Activated effector memory CD4-positive, alpha-beta T cell treated with Interleukin-2 at 50 U/mL for 16 hours (primary cell): ENCODE data around the gene TMEM232.
"Not testable (repeated sequence)": the region's sequence is repeated elsewhere in the genome, so short reads cannot be mapped to it uniquely, and the experiment has no call there.

ENCODE experiments used
- DNase-seq: peaks from one replicate; pipeline ENCODE4 v3.0.0-alpha.2; 2020

The TMEM232 gene

GRCh38 chr5:110618941-110619340 is 107.5 kb downstream of the TMEM232 start:
- no peak for DNase-seq

GRCh38 chr5:110616009-110616408 is 110.5 kb downstream of the TMEM232 start:
- DNase-seq, result no peak

GRCh38 chr5:110612794-110613247 is 113.7 kb downstream of the TMEM232 start:
- no peak for DNase-seq

GRCh38 chr5:110611817-110612216 is 114.7 kb downstream of the TMEM232 start:
- DNase-seq, result no peak

GRCh38 chr5:110594866-110595265 is 131.6 kb downstream of the TMEM232 start:
- no peak for DNase-seq

- DNase-seq, result no peak
Observed at GRCh38 chr5:110590187-110590586, 136.3 kb downstream of the TMEM232 start.

GRCh38 chr5:110588286-110588980 is 138.0 kb downstream of the TMEM232 start:
- no peak for DNase-seq

- DNase-seq, result no peak
Observed at GRCh38 chr5:110580625-110581024, 145.8 kb downstream of the TMEM232 start.

GRCh38 chr5:110572729-110573128 is 153.7 kb downstream of the TMEM232 start:
- DNase-seq, result no peak

- DNase-seq, result no peak
Observed at GRCh38 chr5:110562191-110562590, 164.3 kb downstream of the TMEM232 start.

GRCh38 chr5:110561510-110561909 is 165.0 kb downstream of the TMEM232 start:
- DNase-seq, result no peak

- no peak for DNase-seq
Observed at GRCh38 chr5:110549301-110549700, 177.2 kb downstream of the TMEM232 start.

GRCh38 chr5:110548171-110548570 is 178.3 kb downstream of the TMEM232 start:
- DNase-seq, result no peak

GRCh38 chr5:110547495-110547894 is 179.0 kb downstream of the TMEM232 start:
- no peak for DNase-seq

- no peak for DNase-seq
Observed at GRCh38 chr5:110545716-110546115, 180.8 kb downstream of the TMEM232 start.

GRCh38 chr5:110544603-110545002 is 181.9 kb downstream of the TMEM232 start:
- DNase-seq, result no peak

- no peak for DNase-seq
Observed at GRCh38 chr5:110542949-110543348, 183.5 kb downstream of the TMEM232 start.

GRCh38 chr5:110536120-110537115 is 190.1 kb downstream of the TMEM232 start:
- no peak for DNase-seq

GRCh38 chr5:110535146-110535545 is 191.3 kb downstream of the TMEM232 start:
- not testable (repeated sequence) for DNase-seq

GRCh38 chr5:110525762-110526161 is 200.7 kb downstream of the TMEM232 start:
- DNase-seq, result no peak

GRCh38 chr5:110517396-110517795 is 209.1 kb downstream of the TMEM232 start:
- DNase-seq, result no peak

- DNase-seq, result no peak
Observed at GRCh38 chr5:110514030-110514429, 212.4 kb downstream of the TMEM232 start.

GRCh38 chr5:110512266-110512665 is 214.2 kb downstream of the TMEM232 start:
- no peak for DNase-seq

- DNase-seq, result no peak
Observed at GRCh38 chr5:110510146-110510545, 216.3 kb downstream of the TMEM232 start.
